Endothelial cell (in vitro differentiated cells): ENCODE results near the gene FBXO31. TPM values are rescaled to one million over a fixed set of nuclear protein-coding genes. Genes with fewer than 3 reads are reported as not detected.

Source experiments
- DNase-seq: peaks from one replicate; pipeline ENCODE4 v3.0.0; 2021; ENCODE audit warnings: low spot score
- H3K27ac Mint-ChIP-seq: one replicate; pipeline ENCODE4 v1.8.0; 2021; ENCODE audit warnings: mixed read lengths, inconsistent platforms; ENCODE audit not compliant: unreplicated experiment
- H3K27me3 Mint-ChIP-seq: one replicate; pipeline ENCODE4 v1.8.0; 2021; ENCODE audit warnings: mild to moderate bottlenecking, moderate library complexity, mixed read lengths, inconsistent platforms; ENCODE audit not compliant: unreplicated experiment
- H3K36me3 Mint-ChIP-seq: one replicate; pipeline ENCODE4 v1.8.0; 2021; ENCODE audit warnings: mild to moderate bottlenecking, low read depth, mixed read lengths, inconsistent platforms; ENCODE audit not compliant: unreplicated experiment
- H3K4me1 Mint-ChIP-seq: one replicate; pipeline ENCODE4 v1.8.0; 2021; ENCODE audit warnings: mild to moderate bottlenecking, mixed read lengths, inconsistent platforms; ENCODE audit not compliant: unreplicated experiment
- H3K4me3 Mint-ChIP-seq: one replicate; pipeline ENCODE4 v1.8.0; 2021; ENCODE audit warnings: mild to moderate bottlenecking, mixed read lengths, inconsistent platforms; ENCODE audit not compliant: unreplicated experiment
- H3K9me3 Mint-ChIP-seq: one replicate; pipeline ENCODE4 v1.8.0; 2021; ENCODE audit warnings: mixed read lengths, inconsistent platforms; ENCODE audit not compliant: unreplicated experiment
- CTCF ChIP-seq: fragments of 200-600 bp; sonication (generic); IDR thresholded peaks from one replicate; pipeline ENCODE4 v1.5.0; 2021; ENCODE audit warnings: antibody characterized with exemption; ENCODE audit not compliant: unreplicated experiment
- total RNA-seq: library from RNA; stranded (reverse); fragmentation: NEBNext Ultra II Directional; extraction: Animal tissue kit (Norgen Biotek cat#: 25700); gene quantifications from one replicate; pipeline ENCODE4 v1.2.1, GENCODE V29; 2021; ENCODE audit not compliant: unreplicated experiment

The FBXO31 gene
- total RNA-seq, 1 donor from 2014 or later = 13.5 TPM

GRCh38 chr16:87393680-87394055, 10.1 kb upstream of the FBXO31 start:
- DNase-seq = no peak
- Mint-ChIP-seq H3K9me3 (no peaks in the 10 kb centered on the region), H3K36me3 (peaks cover 7% of the 10 kb centered on the region), H3K4me1 (peaks cover 16% of the 10 kb centered on the region), H3K27ac (peak overlapping the region; percentile 71), H3K4me3 (peak overlapping the region; percentile 95), H3K27me3 (peaks cover 6% of the 10 kb centered on the region)
- no peak for TF ChIP-seq CTCF

GRCh38 chr16:87392821-87393679, 9.5 kb upstream of the FBXO31 start:
- Mint-ChIP-seq H3K4me1 (peaks cover 17% of the 10 kb centered on the region), H3K9me3 (no peaks in the 10 kb centered on the region), H3K36me3 (peaks cover 7% of the 10 kb centered on the region), H3K4me3 (peak overlapping the region; percentile 95), H3K27me3 (peaks cover 6% of the 10 kb centered on the region), H3K27ac (peak overlapping the region; percentile 84)
- TF ChIP-seq CTCF = no peak
- peak; percentile 53 for DNase-seq

DNA sequence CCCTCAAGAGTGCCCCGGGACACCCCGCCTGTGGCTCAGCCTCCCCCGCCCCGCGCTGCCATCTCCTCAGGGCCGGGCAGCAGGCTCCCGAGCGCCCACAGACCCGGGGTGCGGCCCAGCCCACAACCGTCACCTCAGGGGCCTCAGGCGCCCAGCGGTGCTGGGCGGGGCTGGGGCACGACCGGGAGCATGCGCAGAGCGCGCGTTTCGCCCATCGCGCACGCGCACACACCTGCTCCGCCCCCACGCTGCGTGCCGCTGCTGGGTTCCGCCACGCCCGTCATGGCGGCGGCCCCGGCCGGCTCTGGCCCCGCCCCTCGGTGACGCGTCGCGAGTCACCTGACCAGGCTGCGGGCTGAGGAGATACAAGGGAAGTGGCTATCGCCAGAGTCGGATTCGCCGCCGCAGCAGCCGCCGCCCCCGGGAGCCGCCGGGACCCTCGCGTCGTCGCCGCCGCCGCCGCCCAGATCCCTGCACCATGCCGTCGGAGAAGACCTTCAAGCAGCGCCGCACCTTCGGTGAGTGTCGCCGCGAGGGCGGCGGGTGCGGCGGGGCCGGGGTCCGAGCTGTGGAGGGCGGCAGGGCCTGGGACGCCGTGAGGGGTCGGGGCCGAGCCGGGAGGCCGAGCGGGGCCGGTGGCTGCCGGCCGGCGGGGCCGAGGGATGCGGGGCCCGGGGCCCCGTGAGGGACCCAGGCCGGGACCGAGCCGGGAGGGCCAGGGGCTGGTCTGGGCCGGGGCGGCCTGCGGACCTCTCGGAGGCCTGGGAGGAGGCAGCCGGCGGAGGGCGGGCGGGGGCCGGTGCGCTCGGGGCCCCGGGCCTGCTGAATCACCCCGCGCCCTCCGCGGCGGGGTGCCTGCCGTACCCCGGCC, 8.6 kb upstream of the FBXO31 start, which contains the start of gene MAP1LC3B:
MAP1LC3B (plus strand) TSS at position 387 of the 871 bp plus-strand sequence; CDS start at position 479, 92 bp downstream.
- H3K27ac Mint-ChIP-seq = peak within 1 kb of the TSS; percentile 93
- peak within 1 kb of the TSS; percentile 95 for H3K4me3 Mint-ChIP-seq
- TF ChIP-seq CTCF = no peak
- DNase-seq = peak; percentile 99
- H3K36me3 Mint-ChIP-seq = peaks cover 7% of the 10 kb centered on the region
- no peaks in the 10 kb centered on the region for H3K9me3 Mint-ChIP-seq
- peaks cover 23% of the 10 kb centered on the region for H3K4me1 Mint-ChIP-seq
- H3K27me3 Mint-ChIP-seq = peaks cover 6% of the 10 kb centered on the region

GRCh38 chr16:87391324-87391949, 7.9 kb upstream of the FBXO31 start:
- TF ChIP-seq CTCF = no peak
- peaks cover 7% of the 10 kb centered on the region for H3K36me3 Mint-ChIP-seq
- H3K27me3 Mint-ChIP-seq = peaks cover 6% of the 10 kb centered on the region
- peak; percentile 33 for DNase-seq
- no peaks in the 10 kb centered on the region for H3K9me3 Mint-ChIP-seq
- peaks cover 23% of the 10 kb centered on the region for H3K4me1 Mint-ChIP-seq
- peak overlapping the region; percentile 90 for H3K4me3 Mint-ChIP-seq
- H3K27ac Mint-ChIP-seq = peak overlapping the region; percentile 93
